Neural cell (in vitro differentiated cells): ENCODE measurements around the gene ZBTB37.

Experiments
- EP300 ChIP-seq: fragments of 450-650 bp; conservative IDR thresholded peaks from 2 replicates; pipeline ENCODE4 v1.6.1; 2014; ENCODE audit warnings: antibody characterized with exemption, mild to moderate bottlenecking, moderate library complexity; ENCODE audit not compliant: poor library complexity, severe bottlenecking
- EZH2 ChIP-seq: fragments of 200-600, 300-800 bp; shearing (Covaris generic), sonication (generic); IDR thresholded peaks from 2 replicates; pipeline ENCODE4 v1.6.1; 2014; ENCODE audit warnings: antibody characterized with exemption, low read length, borderline replicate concordance, mild to moderate bottlenecking; ENCODE audit not compliant: insufficient read depth, poor library complexity, severe bottlenecking
- MXI1 ChIP-seq: fragments of 450-650 bp; conservative IDR thresholded peaks from 2 replicates; pipeline ENCODE4 v1.6.1; 2014; ENCODE audit warnings: antibody characterized with exemption, mild to moderate bottlenecking; ENCODE audit not compliant: poor library complexity, severe bottlenecking
- RAD21 ChIP-seq: fragments of 450-650 bp; conservative IDR thresholded peaks from 2 replicates; pipeline ENCODE4 v1.6.1; 2014; ENCODE audit warnings: antibody characterized with exemption, mild to moderate bottlenecking, moderate library complexity
- TAF1 ChIP-seq: IDR thresholded peaks from 2 replicates; pipeline ENCODE4 v1.6.1; 2012; ENCODE audit warnings: low read depth
- TF ChIP-seq, protein P1 (sequence below): fragments of 450-650 bp; IDR thresholded peaks from 2 replicates; pipeline ENCODE4 v1.5.1; 2014; ENCODE audit warnings: antibody characterized with exemption, mild to moderate bottlenecking, moderate library complexity; ENCODE audit not compliant: poor library complexity, severe bottlenecking
- TF ChIP-seq, protein P2 (sequence below): IDR thresholded peaks from 2 replicates; pipeline ENCODE4 v1.6.1; 2012; ENCODE audit warnings: borderline replicate concordance

DNA sequence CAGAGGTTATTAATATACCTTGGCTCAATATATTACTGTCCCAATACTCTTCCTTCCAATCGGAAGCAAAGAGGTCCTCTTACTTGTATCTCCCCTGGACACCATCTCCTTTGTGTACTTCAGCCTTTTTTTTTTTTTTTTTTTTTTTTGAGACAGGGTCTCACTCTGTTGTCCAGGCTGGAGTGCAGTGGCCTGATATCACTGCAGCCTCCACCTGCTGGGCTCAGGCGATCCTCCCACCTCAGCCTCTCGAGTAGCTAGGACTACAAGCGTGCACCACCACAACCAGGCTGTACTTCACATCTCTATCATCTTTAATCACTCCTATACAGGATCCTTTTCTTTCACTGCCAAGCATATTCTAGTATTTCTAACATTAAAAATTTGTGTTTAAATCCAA lies 46.5 kb upstream of the ZBTB37 start:
- TF ChIP-seq MXI1: no peak
- TF ChIP-seq EZH2: no peak
- TF ChIP-seq, protein P1, sequence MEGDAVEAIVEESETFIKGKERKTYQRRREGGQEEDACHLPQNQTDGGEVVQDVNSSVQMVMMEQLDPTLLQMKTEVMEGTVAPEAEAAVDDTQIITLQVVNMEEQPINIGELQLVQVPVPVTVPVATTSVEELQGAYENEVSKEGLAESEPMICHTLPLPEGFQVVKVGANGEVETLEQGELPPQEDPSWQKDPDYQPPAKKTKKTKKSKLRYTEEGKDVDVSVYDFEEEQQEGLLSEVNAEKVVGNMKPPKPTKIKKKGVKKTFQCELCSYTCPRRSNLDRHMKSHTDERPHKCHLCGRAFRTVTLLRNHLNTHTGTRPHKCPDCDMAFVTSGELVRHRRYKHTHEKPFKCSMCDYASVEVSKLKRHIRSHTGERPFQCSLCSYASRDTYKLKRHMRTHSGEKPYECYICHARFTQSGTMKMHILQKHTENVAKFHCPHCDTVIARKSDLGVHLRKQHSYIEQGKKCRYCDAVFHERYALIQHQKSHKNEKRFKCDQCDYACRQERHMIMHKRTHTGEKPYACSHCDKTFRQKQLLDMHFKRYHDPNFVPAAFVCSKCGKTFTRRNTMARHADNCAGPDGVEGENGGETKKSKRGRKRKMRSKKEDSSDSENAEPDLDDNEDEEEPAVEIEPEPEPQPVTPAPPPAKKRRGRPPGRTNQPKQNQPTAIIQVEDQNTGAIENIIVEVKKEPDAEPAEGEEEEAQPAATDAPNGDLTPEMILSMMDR: no peak
- TF ChIP-seq TAF1: no peak
- TF ChIP-seq, protein P2, sequence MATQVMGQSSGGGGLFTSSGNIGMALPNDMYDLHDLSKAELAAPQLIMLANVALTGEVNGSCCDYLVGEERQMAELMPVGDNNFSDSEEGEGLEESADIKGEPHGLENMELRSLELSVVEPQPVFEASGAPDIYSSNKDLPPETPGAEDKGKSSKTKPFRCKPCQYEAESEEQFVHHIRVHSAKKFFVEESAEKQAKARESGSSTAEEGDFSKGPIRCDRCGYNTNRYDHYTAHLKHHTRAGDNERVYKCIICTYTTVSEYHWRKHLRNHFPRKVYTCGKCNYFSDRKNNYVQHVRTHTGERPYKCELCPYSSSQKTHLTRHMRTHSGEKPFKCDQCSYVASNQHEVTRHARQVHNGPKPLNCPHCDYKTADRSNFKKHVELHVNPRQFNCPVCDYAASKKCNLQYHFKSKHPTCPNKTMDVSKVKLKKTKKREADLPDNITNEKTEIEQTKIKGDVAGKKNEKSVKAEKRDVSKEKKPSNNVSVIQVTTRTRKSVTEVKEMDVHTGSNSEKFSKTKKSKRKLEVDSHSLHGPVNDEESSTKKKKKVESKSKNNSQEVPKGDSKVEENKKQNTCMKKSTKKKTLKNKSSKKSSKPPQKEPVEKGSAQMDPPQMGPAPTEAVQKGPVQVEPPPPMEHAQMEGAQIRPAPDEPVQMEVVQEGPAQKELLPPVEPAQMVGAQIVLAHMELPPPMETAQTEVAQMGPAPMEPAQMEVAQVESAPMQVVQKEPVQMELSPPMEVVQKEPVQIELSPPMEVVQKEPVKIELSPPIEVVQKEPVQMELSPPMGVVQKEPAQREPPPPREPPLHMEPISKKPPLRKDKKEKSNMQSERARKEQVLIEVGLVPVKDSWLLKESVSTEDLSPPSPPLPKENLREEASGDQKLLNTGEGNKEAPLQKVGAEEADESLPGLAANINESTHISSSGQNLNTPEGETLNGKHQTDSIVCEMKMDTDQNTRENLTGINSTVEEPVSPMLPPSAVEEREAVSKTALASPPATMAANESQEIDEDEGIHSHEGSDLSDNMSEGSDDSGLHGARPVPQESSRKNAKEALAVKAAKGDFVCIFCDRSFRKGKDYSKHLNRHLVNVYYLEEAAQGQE: no peak
- no peak for TF ChIP-seq EP300
- TF ChIP-seq RAD21: no peak
